RKO (cell line): ENCODE data around the gene CTSW.
"Not testable (repeated sequence)": the region's sequence is repeated elsewhere in the genome, so short reads cannot be mapped to it uniquely, and the experiment has no call there.

Experiments used
- DNase-seq: peaks from one replicate; pipeline ENCODE4 v3.0.0-alpha.2; 2016; ENCODE audit warnings: low spot score

Gene CTSW

GRCh38 chr11:65886826-65887722 is 7.4 kb downstream of the CTSW start:
- no peak for DNase-seq

GRCh38 chr11:65887723-65888162 is 8.1 kb downstream of the CTSW start:
- peak; percentile 85 for DNase-seq

- peak; percentile 97 for DNase-seq
Observed at GRCh38 chr11:65888163-65888814, 8.7 kb downstream of the CTSW start, which contains the start of gene FIBP. FIBP (minus strand) TSS chr11:65888471; CDS start chr11:65888418, 53 bp downstream.

GRCh38 chr11:65890324-65891218 is 10.9 kb downstream of the CTSW start, which contains the start of gene CCDC85B:
CCDC85B (plus strand) TSS chr11:65890673; CDS start chr11:65890784, 111 bp downstream.
- DNase-seq, result peak; percentile 96

- DNase-seq, result peak; percentile 92
Observed at GRCh38 chr11:65891219-65892136, 11.8 kb downstream of the CTSW start.

- not testable (repeated sequence) for DNase-seq
Observed at GRCh38 chr11:65892137-65892540, 12.5 kb downstream of the CTSW start.

- DNase-seq, result peak; percentile 85
Observed at GRCh38 chr11:65892661-65893317, 13.2 kb downstream of the CTSW start.

DNA sequence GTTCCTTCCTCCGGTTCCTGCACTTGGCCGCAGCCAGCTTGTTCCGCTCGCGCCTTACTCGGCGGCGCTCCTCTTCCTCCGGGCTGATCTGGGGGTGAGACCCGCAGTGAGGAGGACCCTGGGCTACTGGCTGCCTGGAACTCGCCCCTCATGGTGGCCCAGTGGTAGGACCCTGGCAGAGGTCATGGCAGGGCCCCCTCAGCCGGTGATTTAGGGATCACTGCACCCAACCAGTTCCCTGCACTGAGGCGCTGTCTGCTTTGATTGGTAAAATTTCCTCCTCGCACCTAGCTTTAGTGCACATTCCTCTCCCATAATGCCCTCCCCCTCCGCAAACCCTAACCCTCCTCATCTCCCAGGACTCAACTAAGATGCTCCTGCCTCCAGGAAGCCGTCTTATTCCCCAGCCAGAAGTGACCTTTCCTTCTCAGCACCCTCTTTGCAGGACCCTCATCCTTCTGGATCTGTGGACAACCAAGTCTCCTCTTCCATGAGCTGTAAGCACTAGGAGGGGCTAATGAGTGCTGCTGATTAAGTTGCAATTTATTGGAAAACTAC is 14.5 kb downstream of the CTSW start:
- peak; percentile 87 for DNase-seq

DNA sequence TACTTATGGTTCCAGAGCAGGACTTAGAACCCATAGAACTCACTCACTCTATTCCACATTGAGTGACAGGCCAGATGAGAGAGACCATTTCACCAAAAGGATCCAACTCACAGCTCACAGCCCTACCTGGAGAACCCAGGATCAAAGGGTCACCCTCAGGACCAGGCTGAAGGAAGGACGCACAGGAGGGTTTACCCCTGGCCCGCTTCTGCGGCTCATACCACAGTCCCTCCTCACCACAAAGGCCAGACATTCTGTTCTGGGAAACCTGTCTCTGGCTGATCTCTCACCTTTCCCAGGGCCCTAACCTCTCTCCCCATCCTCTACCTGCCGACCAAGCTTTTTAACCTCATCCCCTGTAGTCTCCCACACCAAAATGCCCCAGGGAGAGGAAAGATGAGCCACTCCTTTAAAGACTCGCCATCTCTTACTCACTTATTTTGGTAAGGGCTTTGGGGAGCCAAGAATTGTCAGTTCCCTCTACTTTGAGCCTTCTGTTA is 15.9 kb downstream of the CTSW start:
- peak; percentile 65 for DNase-seq

GRCh38 chr11:65896034-65896999 is 16.7 kb downstream of the CTSW start:
- peak; percentile 71 for DNase-seq

GRCh38 chr11:65897020-65897471 is 17.4 kb downstream of the CTSW start:
- DNase-seq, result peak; percentile 49

DNA sequence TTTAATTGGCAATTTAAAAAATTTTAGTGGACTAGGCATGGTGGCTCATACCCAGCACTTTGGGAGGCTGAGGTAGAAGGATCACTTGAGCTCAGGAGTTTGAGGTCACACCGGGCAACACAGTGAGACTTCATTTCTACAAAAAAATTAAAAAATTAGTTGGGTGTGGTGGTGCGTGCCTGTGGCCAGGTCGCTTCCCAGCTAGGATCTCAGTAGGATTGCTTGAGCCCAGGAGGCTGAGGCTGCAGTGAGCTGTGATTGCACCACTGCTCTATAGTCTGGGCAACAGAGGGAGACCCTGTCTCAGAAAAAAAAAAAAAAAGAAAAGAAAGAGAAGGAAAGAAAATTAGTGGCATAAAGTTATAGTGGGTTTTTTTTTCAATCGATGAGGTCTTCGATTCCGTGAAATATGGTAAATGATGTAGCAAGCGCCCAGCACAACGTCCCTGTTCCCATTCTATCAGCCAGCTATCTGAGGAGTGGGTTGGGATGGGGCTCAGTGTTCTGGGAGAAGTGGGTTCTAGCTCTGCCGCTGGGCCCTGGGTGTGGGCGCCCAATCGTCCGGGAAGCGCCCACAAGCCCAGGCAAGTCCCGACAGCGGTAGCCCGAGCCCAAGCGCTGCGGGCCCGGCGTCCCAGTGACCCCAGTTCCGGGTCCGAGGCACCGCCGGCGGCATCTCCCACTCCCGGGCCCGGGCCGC is 19.2 kb downstream of the CTSW start:
- no peak for DNase-seq

GRCh38 chr11:65899356-65900124 is 19.9 kb downstream of the CTSW start:
- peak; percentile 90 for DNase-seq

GRCh38 chr11:65900125-65900898 is 20.7 kb downstream of the CTSW start, which contains the start of gene FOSL1:
FOSL1 (minus strand) TSS chr11:65900388; CDS start chr11:65900339, 49 bp downstream.
- DNase-seq, result peak; percentile 98

GRCh38 chr11:65900899-65901180 is 21.2 kb downstream of the CTSW start:
- peak; percentile 51 for DNase-seq

- DNase-seq, result peak; percentile 95
Observed at GRCh38 chr11:65903068-65903481, 23.4 kb downstream of the CTSW start.
